Left lung (tissue), 10 donors: ENCODE data around the gene HOXA10. TPM values are rescaled to one million over a fixed set of nuclear protein-coding genes. Genes with fewer than 3 reads are reported as not detected.

Experiments
- ATAC-seq: fragments of 200-7000 bp; cut with Tn5 transposase; one replicate; pipeline ENCODE4 v1.9.1; 2020; ENCODE audit warnings: moderate library complexity
- DNase-seq, 4 donors: peaks; one replicate each; pipeline ENCODE4 v3.0.0-alpha.2; 2013 to 2020
- H3K27ac ChIP-seq, 2 donors: fragments of 200-600 bp; sonication (generic) in 1 of 2; one replicate each; pipeline versions ENCODE4 v1.5.0 to v1.8.0; 2020 to 2021
- H3K27me3 ChIP-seq, 2 donors: fragments of 200-600 bp; sonication (generic) in 1 of 2; one replicate each; pipeline versions ENCODE4 v1.5.0 to v1.8.0; 2020 to 2021
- H3K36me3 ChIP-seq, 2 donors: fragments of 200-600 bp; sonication (generic) in 1 of 2; one replicate each; pipeline versions ENCODE4 v1.5.0 to v1.8.0; 2020 to 2021
- H3K4me1 ChIP-seq, 2 donors: fragments of 200-600 bp; one replicate each; pipeline ENCODE4 v1.8.0; 2021
- H3K4me3 ChIP-seq, 2 donors: fragments of 200-600 bp; sonication (generic) in 1 of 2; one replicate each; pipeline versions ENCODE4 v1.5.0 to v1.8.0; 2020 to 2021; ENCODE audit warnings: mild to moderate bottlenecking in 1 of 2
- H3K9me3 ChIP-seq, 2 donors: fragments of 200-600 bp; sonication (generic) in 1 of 2; one replicate each; pipeline versions ENCODE4 v1.5.0 to v1.8.0; 2020 to 2021
- CTCF ChIP-seq, 2 donors: fragments of 200-600 bp; sonication (generic) in 1 of 2; IDR thresholded peaks; one replicate each; pipeline versions ENCODE4 v1.5.0 to v1.8.0; 2021; ENCODE audit warnings: antibody characterized with exemption in 2 of 2
- intact Hi-C, 2 donors: fragments of 100-400 bp; cut with DNase I; formaldehyde crosslinking; loops; one replicate each; pipeline versions ENCODE4 v1.11.2 to v1.14.2; 2022
- polyA plus RNA-seq, 6 donors: library from polyadenylated mRNA; unstranded; fragments of 120-200 nt; gene quantifications; one replicate each; pipeline ENCODE4 v1.2.1, GENCODE V29; 2013; ENCODE audit not compliant: insufficient read length in 6 of 6
- total RNA-seq, 2 donors: library from RNA; stranded (reverse); fragmentation: NEBNext Ultra II Directional; extraction: Animal tissue kit (Norgen Biotek cat#: 25700); gene quantifications; one replicate each; pipeline ENCODE4 v1.2.1, GENCODE V29; 2021
- donor health status: DM: no; HTN: yes; CAD: no.
- donor health status: DM: no; HTN: no; CAD: no.

The HOXA10 gene
- total and polyA plus RNA-seq, 8 donors = 0.34 to 1.3 (median 0.41) TPM; not detected in 1

- no peaks in the 10 kb centered on the region for H3K36me3 ChIP-seq
- no peak for TF ChIP-seq CTCF (IDR thresholded peaks at IDR 0.05)
- H3K4me1 ChIP-seq = peaks cover 12 to 43% of the 10 kb centered on the region in 2 donors
- peaks cover 99 to 100% of the 10 kb centered on the region in 2 donors for H3K27me3 ChIP-seq
- no peak overlapping the region for H3K27ac ChIP-seq
- H3K4me3 ChIP-seq = no peak overlapping the region
- DNase-seq = peak in 2 of 4 donors; percentile 17 to 29
- H3K9me3 ChIP-seq = no peaks in the 10 kb centered on the region
- intact Hi-C loops = no loop called here
- no peak for ATAC-seq
Measured at GRCh38 chr7:27181795-27182275, 7.7 kb upstream of the HOXA10 start.

- H3K27me3 ChIP-seq = peaks cover 99 to 100% of the 10 kb centered on the region in 2 donors
- no peak overlapping the region for H3K27ac ChIP-seq
- ATAC-seq = no peak
- no peak overlapping the region for H3K4me3 ChIP-seq
- no peaks in the 10 kb centered on the region for H3K36me3 ChIP-seq
- intact Hi-C loops = no loop called here
- TF ChIP-seq CTCF (IDR thresholded peaks at IDR 0.05) = no peak
- H3K4me1 ChIP-seq = peaks cover 12 to 37% of the 10 kb centered on the region in 2 donors
- DNase-seq = peak in 2 of 4 donors; percentile 22 to 54
- no peaks in the 10 kb centered on the region for H3K9me3 ChIP-seq
Measured at GRCh38 chr7:27180431-27181420, 6.6 kb upstream of the HOXA10 start.

- peak; percentile 79 to 81 for TF ChIP-seq CTCF (IDR thresholded peaks at IDR 0.05)
- Histone ChIP-seq H3K9me3 (no peaks in the 10 kb centered on the region), H3K27me3 (peaks cover 99 to 100% of the 10 kb centered on the region in 2 donors), H3K27ac (no peak overlapping the region), H3K36me3 (no peaks in the 10 kb centered on the region), H3K4me1 (peaks cover 11 to 28% of the 10 kb centered on the region in 2 donors), H3K4me3 (no peak overlapping the region)
- DNase-seq = peak; percentile 55 to 90 (median 76)
- ATAC-seq = peak; percentile 77
- intact Hi-C loops = no loop called here
Measured at GRCh38 chr7:27179503-27180430, 5.6 kb upstream of the HOXA10 start.

GRCh38 chr7:27179030-27179429 is 4.9 kb upstream of the HOXA10 start:
- intact Hi-C loops = no loop called here
- no peak for TF ChIP-seq CTCF (IDR thresholded peaks at IDR 0.05)

More at GRCh38 chr7:27179030-27179429, 4.9 kb upstream of the HOXA10 start:
- ATAC-seq (no peak), DNase-seq (peak in 1 of 4 donors; percentile 17)
- peaks cover 8 to 26% of the 10 kb centered on the region in 2 donors for H3K4me1 ChIP-seq
- H3K27ac ChIP-seq = no peak overlapping the region
- no peaks in the 10 kb centered on the region for H3K36me3 ChIP-seq
- H3K9me3 ChIP-seq = no peaks in the 10 kb centered on the region
- no peak overlapping the region for H3K4me3 ChIP-seq
- H3K27me3 ChIP-seq = peaks cover 99 to 100% of the 10 kb centered on the region in 2 donors
